ENCODE results near the gene GOLGA2. TPM values are rescaled to one million over a fixed set of nuclear protein-coding genes. Genes with fewer than 3 reads are reported as not detected.

The GOLGA2 gene
- polyA plus RNA-seq, 3 donors from 2014 or later = 4.3 to 11.7 (median 4.9) TPM

- Mint-ChIP-seq H3K4me1 (no peaks in the 10 kb centered on the region), H3K36me3 (peaks cover 18 to 35% (median 18%) of the 10 kb centered on the region in 3 donors), H3K27me3 (ENCODE audit: low read depth in 3 of 3) (peaks cover 0 to 4% (median 0%) of the 10 kb centered on the region in 3 donors), H3K4me3 (no peak overlapping the region), H3K9me3 (peaks cover 0 to 2% (median 0%) of the 10 kb centered on the region in 6 donors), H3K27ac (no peak overlapping the region)
- DNase-seq = no peak
Measured at GRCh38 chr9:128259156-128259555, 16.7 kb downstream of the GOLGA2 start.

GRCh38 chr9:128258326-128258725, 17.5 kb downstream of the GOLGA2 start:
- Mint-ChIP-seq H3K9me3 (peaks cover 0 to 2% (median 0%) of the 10 kb centered on the region in 6 donors), H3K36me3 (peaks cover 18 to 35% (median 18%) of the 10 kb centered on the region in 3 donors), H3K4me3 (no peak overlapping the region), H3K27me3 (ENCODE audit: low read depth in 3 of 3) (peaks cover 0 to 4% (median 0%) of the 10 kb centered on the region in 3 donors), H3K4me1 (no peaks in the 10 kb centered on the region), H3K27ac (no peak overlapping the region)
- no peak for DNase-seq

- peaks cover 18 to 33% (median 18%) of the 10 kb centered on the region in 3 donors for H3K36me3 Mint-ChIP-seq
- no peaks in the 10 kb centered on the region for H3K4me1 Mint-ChIP-seq
- H3K9me3 Mint-ChIP-seq = peaks cover 0 to 2% (median 0%) of the 10 kb centered on the region in 6 donors
- H3K27me3 Mint-ChIP-seq (ENCODE audit: low read depth in 3 of 3) = peaks cover 0 to 4% (median 0%) of the 10 kb centered on the region in 3 donors
- no peak overlapping the region for H3K27ac Mint-ChIP-seq
- no peak overlapping the region for H3K4me3 Mint-ChIP-seq
- no peak for DNase-seq
Measured at GRCh38 chr9:128257907-128258306, 17.9 kb downstream of the GOLGA2 start.

- Mint-ChIP-seq H3K36me3 (peaks cover 11 to 26% (median 15%) of the 10 kb centered on the region in 3 donors), H3K27ac (no peak overlapping the region), H3K4me3 (no peak overlapping the region), H3K4me1 (peaks cover 2 to 3% of the 10 kb centered on the region in 2 donors), H3K27me3 (ENCODE audit: low read depth in 3 of 3) (peaks cover under 1 to 7% (median 1%) of the 10 kb centered on the region in 3 donors), H3K9me3 (peaks cover 0 to 2% (median 0%) of the 10 kb centered on the region in 6 donors)
- DNase-seq = no peak
Measured at GRCh38 chr9:128257086-128257825, 18.6 kb downstream of the GOLGA2 start.

- DNase-seq = peak; percentile 37 to 49 (median 45)
- Mint-ChIP-seq H3K9me3 (peaks cover 0 to 2% (median 0%) of the 10 kb centered on the region in 6 donors), H3K4me1 (peaks cover 13 to 17% of the 10 kb centered on the region in 2 donors), H3K27me3 (ENCODE audit: low read depth in 3 of 3) (peaks cover 1 to 7% (median 4%) of the 10 kb centered on the region in 3 donors), H3K27ac (no peak overlapping the region), H3K36me3 (peaks cover 0 to 13% (median 4%) of the 10 kb centered on the region in 3 donors), H3K4me3 (no peak overlapping the region)
Measured at GRCh38 chr9:128254855-128255759, 20.7 kb downstream of the GOLGA2 start.

- Mint-ChIP-seq H3K4me1 (peaks cover 17 to 23% of the 10 kb centered on the region in 2 donors), H3K36me3 (peaks cover 0 to 11% (median 4%) of the 10 kb centered on the region in 3 donors), H3K27me3 (ENCODE audit: low read depth in 3 of 3) (peaks cover 1 to 7% (median 4%) of the 10 kb centered on the region in 3 donors), H3K4me3 (no peak overlapping the region), H3K27ac (no peak overlapping the region), H3K9me3 (peaks cover 0 to 2% (median 0%) of the 10 kb centered on the region in 6 donors)
- DNase-seq = no peak
Measured at GRCh38 chr9:128254362-128254761, 21.4 kb downstream of the GOLGA2 start.

GRCh38 chr9:128253991-128254346, 21.8 kb downstream of the GOLGA2 start:
- peaks cover 17 to 23% of the 10 kb centered on the region in 2 donors for H3K4me1 Mint-ChIP-seq
- peaks cover 0 to 7% (median 4%) of the 10 kb centered on the region in 3 donors for H3K36me3 Mint-ChIP-seq
- H3K27me3 Mint-ChIP-seq (ENCODE audit: low read depth in 3 of 3) = peaks cover 1 to 7% (median 4%) of the 10 kb centered on the region in 3 donors
- H3K27ac Mint-ChIP-seq = no peak overlapping the region
- no peak for DNase-seq
- no peak overlapping the region for H3K4me3 Mint-ChIP-seq
- peaks cover 0 to 2% (median 0%) of the 10 kb centered on the region in 6 donors for H3K9me3 Mint-ChIP-seq

- DNase-seq = no peak
- Mint-ChIP-seq H3K4me1 (peaks cover 17 to 23% of the 10 kb centered on the region in 2 donors), H3K4me3 (no peak overlapping the region), H3K27ac (no peak overlapping the region), H3K27me3 (ENCODE audit: low read depth in 3 of 3) (peaks cover 1 to 7% (median 4%) of the 10 kb centered on the region in 3 donors), H3K9me3 (peaks cover 0 to 2% (median 0%) of the 10 kb centered on the region in 6 donors), H3K36me3 (peaks cover 0 to 4% (median 4%) of the 10 kb centered on the region in 3 donors)
Measured at GRCh38 chr9:128253140-128253990, 22.4 kb downstream of the GOLGA2 start.

GRCh38 chr9:128252317-128253139, 23.3 kb downstream of the GOLGA2 start:
- H3K4me3 Mint-ChIP-seq = peak overlapping the region in 4 of 5 donors; percentile 5 to 76 (median 24)
- peaks cover 0 to 2% (median 0%) of the 10 kb centered on the region in 6 donors for H3K9me3 Mint-ChIP-seq
- H3K27ac Mint-ChIP-seq = peak overlapping the region in 1 of 6 donors; percentile 61

GRCh38 chr9:128251732-128252100, 24.1 kb downstream of the GOLGA2 start:
- H3K27me3 Mint-ChIP-seq (ENCODE audit: low read depth in 3 of 3) = peaks cover 1 to 7% (median 4%) of the 10 kb centered on the region in 3 donors
- H3K27ac Mint-ChIP-seq = peak overlapping the region in 1 of 6 donors; percentile 44
- peaks cover 0 to 2% (median 0%) of the 10 kb centered on the region in 6 donors for H3K9me3 Mint-ChIP-seq
- no peak for DNase-seq
- peak overlapping the region; percentile 67 to 84 (median 77) for H3K4me3 Mint-ChIP-seq
- peaks cover 17 to 23% of the 10 kb centered on the region in 2 donors for H3K4me1 Mint-ChIP-seq
- H3K36me3 Mint-ChIP-seq = no peaks in the 10 kb centered on the region

More at GRCh38 chr9:128252317-128253139, 23.3 kb downstream of the GOLGA2 start:
- H3K27me3 Mint-ChIP-seq (ENCODE audit: low read depth in 3 of 3) = peaks cover 1 to 7% (median 4%) of the 10 kb centered on the region in 3 donors
- DNase-seq = no peak
- peaks cover 17 to 23% of the 10 kb centered on the region in 2 donors for H3K4me1 Mint-ChIP-seq
- H3K36me3 Mint-ChIP-seq = peaks cover 0 to 2% (median 1%) of the 10 kb centered on the region in 3 donors

- peak overlapping the region; percentile 76 to 87 (median 79) for H3K4me3 Mint-ChIP-seq
- H3K36me3 Mint-ChIP-seq = no peaks in the 10 kb centered on the region
- H3K9me3 Mint-ChIP-seq = peaks cover 0 to 2% (median 0%) of the 10 kb centered on the region in 6 donors
- peaks cover 17 to 23% of the 10 kb centered on the region in 2 donors for H3K4me1 Mint-ChIP-seq
- H3K27me3 Mint-ChIP-seq (ENCODE audit: low read depth in 3 of 3) = peaks cover 1 to 7% (median 4%) of the 10 kb centered on the region in 3 donors
- DNase-seq = no peak
- peak overlapping the region in 4 of 6 donors; percentile 44 to 67 (median 54) for H3K27ac Mint-ChIP-seq
Measured at GRCh38 chr9:128250839-128251731, 24.7 kb downstream of the GOLGA2 start.
